ENCODE results near the gene GPSM3. TPM values are rescaled to one million over a fixed set of nuclear protein-coding genes. Genes with fewer than 3 reads are reported as not detected.
"Not testable (repeated sequence)": the region's sequence is repeated elsewhere in the genome, so short reads cannot be mapped to it uniquely, and the experiment has no call there.

The GPSM3 gene
- total and polyA plus RNA-seq, 2 donors = 2.2 to 12.8 TPM

DNA sequence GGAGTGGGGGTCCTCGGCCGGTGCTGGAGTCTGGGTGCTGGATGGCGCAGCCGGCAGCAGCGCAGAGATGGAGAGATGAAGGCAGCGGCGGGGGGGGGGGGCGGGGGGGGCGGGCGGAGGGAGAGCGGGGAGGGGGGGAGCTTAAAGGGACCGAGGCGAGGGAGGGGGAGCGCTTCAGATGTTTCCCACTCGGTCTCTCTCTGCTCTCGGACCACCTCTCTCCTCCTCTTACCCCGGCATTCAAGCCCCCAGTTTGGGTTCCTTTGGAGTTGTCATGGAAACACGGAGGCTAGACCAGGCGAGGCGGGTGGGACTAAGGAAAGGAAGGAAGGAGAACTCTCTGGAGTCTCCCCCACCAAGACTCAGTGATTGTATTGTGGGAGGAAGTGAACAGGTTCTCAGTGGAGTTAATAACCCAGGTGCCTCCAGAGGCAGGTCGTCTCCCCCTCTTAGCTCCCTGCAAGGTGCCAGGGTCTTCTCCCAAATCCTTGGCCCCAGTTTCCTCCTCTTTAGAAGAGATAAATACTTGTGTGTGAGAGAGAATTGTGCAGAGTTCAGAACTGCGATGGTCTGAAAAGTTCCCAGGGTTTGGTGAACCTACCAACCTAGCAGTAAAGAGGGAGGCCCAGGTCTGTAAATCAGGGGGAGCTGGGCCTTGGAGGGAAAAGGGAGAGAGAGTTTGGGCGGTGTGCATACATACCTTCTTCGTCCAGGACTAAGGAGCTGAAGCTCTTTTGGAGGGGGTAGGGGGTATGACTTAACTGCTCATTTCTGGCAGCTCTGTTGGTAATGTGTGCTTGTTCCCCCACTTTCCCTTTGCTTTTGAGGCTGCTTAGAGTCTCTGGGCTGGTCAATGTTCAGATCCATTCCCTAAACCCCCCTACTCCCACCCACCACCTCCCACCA is 40.3 kb downstream of the GPSM3 start, which contains the start of gene PRRT1:
Gene PRRT1, minus strand, starts transcription at position 77 of the 906 bp plus-strand sequence. CDS start 112 bp downstream, outside the sequence.
- no peaks in the 10 kb centered on the region for H3K4me1 ChIP-seq (ENCODE audit: insufficient read depth)
- WGBS = 16% methylated on average over 18 of the region's 24 CpGs
- no peak for DNase-seq (ENCODE audit: extremely low spot score)

DNA sequence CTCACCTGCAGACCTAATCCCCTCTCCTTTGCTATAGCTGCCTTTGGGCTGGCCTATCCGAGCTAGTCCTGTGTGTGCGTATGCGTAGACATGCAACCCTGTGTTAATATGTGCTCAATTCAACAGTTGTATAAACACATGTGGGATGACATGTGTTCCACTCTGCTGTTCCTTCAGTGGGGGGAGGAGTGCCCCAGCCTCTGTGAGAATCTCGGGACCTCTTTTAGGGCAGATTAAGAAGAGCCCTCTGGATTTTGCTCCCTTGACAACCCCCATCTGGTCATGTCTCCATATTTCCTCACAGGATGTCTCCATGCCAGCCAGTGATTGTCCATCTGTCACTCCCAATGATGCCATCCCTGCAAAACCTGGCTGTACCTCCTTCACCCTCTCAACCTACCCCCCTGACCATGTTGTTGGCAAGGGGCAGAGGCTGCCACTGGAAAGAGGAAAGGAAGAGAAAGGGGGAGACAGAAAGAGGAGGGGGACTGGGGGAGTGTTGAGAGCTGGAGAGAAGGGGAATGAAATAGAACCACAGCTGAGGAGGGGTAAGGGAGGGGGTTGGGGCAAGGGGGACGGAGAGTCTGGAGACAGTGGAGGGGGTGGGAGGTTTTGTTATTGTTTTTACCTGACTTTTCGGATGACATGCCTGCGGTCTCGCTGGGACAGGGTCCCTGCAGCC is 41.1 kb downstream of the GPSM3 start:
- H3K36me3 ChIP-seq (ENCODE audit: insufficient read depth) = no peaks in the 10 kb centered on the region
- H3K4me3 ChIP-seq (ENCODE audit: low read depth, low read length) = peak overlapping the region; percentile 43
- no peak for DNase-seq (ENCODE audit: extremely low spot score)
- H3K27ac ChIP-seq (ENCODE audit: low read depth) = no peak overlapping the region
- WGBS = 35% methylated on average over 8 of the region's 8 CpGs
- no peaks in the 10 kb centered on the region for H3K4me1 ChIP-seq (ENCODE audit: insufficient read depth)

More for the DNA sequence above, 40.3 kb downstream of the GPSM3 start, which contains the start of gene PRRT1:
- Histone ChIP-seq H3K27ac (ENCODE audit: low read depth) (peak within 1 kb of the TSS; percentile 76), H3K36me3 (ENCODE audit: insufficient read depth) (no peaks in the 10 kb centered on the region), H3K4me3 (ENCODE audit: low read depth, low read length) (peak within 1 kb of the TSS; percentile 65)

DNA sequence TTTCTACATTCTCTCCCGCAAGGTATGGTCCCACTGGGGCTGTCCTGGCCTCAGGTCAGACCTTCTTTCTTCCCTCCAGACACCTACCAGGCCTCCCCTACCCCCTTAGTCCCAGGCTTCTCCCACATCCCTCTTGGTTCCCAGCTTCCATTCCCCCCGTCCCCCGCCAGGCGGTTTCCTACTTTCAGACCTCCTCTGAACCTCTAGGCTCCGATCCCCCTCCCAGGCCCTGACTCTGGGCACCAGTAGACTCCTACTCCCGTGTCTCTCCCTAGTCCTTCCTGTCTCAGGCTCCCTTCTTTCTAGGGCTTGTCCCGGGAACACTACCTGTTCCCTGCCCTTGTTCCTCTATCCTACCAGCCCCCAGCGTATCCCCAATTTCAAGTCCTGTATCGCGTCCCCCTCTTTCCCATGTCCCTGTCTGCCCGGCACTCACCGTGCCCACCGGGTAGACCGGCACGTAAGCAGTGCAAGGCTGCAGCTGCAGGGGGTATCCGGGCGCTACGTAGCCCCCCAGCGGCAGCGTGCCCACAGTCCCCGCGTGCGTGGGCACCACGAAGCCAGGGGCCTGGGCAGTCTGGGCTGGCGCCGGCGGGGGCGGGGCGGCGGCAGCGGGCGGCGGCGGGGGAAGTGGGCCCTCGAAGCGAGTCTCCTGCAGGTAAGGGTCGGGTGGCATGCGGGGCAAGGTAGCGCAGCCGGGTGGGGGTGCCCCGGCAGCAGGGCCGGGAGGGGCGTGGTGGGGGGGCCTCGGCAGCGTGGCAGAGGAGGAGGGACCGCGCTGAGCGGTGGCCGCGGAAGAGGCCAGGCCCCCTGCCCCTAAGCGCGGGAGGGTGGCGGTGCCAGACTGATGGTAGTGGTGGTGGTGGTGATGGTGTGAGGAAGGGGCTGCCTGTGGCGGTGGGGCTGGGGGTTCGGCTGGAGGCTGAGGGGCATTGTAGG is 42.2 kb downstream of the GPSM3 start:
- DNase-seq (ENCODE audit: extremely low spot score) = no peak
- H3K4me1 ChIP-seq (ENCODE audit: insufficient read depth) = no peaks in the 10 kb centered on the region
- WGBS = 50% methylated on average over 55 of the region's 55 CpGs
- H3K27ac ChIP-seq (ENCODE audit: low read depth) = no peak overlapping the region
- H3K4me3 ChIP-seq (ENCODE audit: low read depth, low read length) = no peak overlapping the region
- no peaks in the 10 kb centered on the region for H3K36me3 ChIP-seq (ENCODE audit: insufficient read depth)

DNA sequence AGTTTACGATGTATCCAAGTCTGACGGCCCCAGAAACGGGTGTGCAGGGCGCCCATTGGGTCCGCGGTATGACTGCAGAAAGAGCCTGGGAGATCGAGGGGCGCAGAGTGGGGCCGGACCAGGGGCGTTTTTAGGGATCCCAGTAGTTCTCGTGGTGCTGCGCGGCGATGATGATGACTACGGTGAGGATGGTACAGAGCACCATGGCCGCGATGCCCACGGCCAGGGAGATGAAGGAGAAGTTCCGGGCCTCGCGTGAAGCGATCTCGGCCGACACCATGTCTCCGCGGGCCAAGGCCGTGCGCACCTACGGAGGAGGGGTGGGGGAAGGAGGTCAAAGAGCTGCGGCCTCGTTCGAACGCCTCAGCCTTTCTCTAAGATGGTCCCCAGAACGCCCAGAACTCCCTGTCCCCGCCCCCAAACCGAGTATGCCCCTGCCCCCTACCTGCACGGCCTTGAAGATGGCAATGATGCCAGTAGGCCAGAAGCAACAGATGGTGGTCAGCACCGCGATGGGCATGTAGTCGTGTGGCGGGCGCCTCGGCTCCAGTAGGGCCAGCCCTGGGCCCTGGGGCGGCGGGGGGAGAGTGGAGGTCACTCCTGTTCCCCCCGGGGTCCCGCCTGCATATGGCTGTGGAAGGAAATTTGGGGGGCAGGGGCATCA is 43.2 kb downstream of the GPSM3 start:
- no peak overlapping the region for H3K27ac ChIP-seq (ENCODE audit: low read depth)
- no peaks in the 10 kb centered on the region for H3K4me1 ChIP-seq (ENCODE audit: insufficient read depth)
- no peak for DNase-seq (ENCODE audit: extremely low spot score)
- H3K36me3 ChIP-seq (ENCODE audit: insufficient read depth) = no peaks in the 10 kb centered on the region
- H3K4me3 ChIP-seq (ENCODE audit: low read depth, low read length) = no peak overlapping the region
- WGBS = 68% methylated on average over 47 of the region's 47 CpGs

DNA sequence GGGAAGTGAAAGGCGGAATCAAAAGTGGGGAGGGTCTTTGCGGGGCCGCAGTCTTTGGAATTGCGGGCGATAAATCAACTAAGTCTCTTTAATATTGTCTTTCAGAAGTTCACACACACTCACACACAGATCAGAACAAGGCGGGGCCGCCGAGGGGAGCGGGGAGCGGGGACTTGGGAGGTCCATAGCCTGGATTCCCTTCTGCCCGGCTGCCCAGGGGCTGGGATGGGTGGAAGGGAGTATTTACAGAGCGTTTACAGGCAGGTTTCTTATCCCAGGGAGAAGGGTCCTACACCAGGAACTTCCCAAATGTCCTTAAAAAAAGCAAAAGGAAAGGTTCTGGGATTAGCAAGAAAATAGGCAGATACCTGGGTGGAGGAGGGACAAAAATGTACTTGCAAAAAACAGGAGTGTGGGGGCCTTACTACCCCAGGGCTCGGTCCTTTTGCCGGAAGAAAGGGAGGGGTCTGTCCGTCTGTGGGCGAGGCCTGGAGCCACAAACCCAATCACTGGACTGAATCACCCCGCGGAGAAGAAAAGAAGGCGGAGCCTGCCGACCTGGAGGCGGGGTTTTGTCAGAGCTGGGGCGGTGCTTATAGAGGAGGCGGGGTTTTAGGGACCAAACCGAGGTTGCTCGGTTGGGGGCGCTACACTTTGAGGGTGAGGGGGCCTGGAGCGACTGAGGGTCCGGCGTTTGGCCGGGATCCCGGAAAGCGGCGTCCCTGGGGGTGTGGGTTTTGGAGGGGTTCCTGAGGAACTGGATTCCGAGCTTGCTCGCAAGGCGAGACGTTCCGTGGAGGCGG is 44.0 kb downstream of the GPSM3 start:
- WGBS = 46% methylated on average over 39 of the region's 39 CpGs
- Histone ChIP-seq H3K27ac (ENCODE audit: low read depth) (no peak overlapping the region), H3K4me3 (ENCODE audit: low read depth, low read length) (no peak overlapping the region), H3K36me3 (ENCODE audit: insufficient read depth) (no peaks in the 10 kb centered on the region), H3K4me1 (ENCODE audit: insufficient read depth) (no peaks in the 10 kb centered on the region)
- no peak for DNase-seq (ENCODE audit: extremely low spot score)

DNA sequence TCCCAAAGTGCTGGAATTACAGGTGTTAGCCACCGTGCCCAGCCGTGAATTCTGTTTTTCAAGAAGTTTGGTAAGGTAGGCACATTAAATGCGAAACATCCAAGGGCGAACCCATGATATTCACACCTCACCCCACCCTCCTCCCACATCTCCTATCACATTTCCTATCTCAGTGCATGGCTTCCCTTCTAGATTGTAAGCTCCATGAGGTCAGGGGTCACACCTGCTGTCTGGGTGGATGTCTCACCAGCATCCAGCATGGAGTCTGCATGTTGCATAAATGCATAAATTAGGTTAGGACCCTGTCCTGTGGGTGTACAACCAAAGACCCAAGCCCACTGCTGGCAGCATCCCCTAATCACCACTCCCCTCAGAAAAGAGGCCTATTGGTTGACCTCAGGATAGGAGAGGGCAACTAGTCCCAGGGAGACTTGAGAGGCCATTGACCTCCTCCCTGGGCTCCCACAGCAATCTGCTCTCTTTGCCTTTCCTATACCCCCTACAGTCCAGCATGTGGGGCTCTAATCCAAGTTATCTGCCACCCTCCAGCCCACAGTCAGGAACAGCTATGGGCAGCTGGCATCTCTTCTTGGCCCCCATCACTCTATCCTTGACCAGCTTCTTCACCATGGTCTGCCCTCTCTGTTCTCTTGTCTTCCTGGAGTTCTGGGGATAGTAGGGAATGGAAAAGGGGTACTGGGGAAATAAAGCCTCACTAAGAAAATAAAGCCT is 44.9 kb downstream of the GPSM3 start:
- Histone ChIP-seq H3K36me3 (ENCODE audit: insufficient read depth) (no peaks in the 10 kb centered on the region), H3K27ac (ENCODE audit: low read depth) (no peak overlapping the region), H3K4me1 (ENCODE audit: insufficient read depth) (no peaks in the 10 kb centered on the region), H3K4me3 (ENCODE audit: low read depth, low read length) (no peak overlapping the region)
- 92% methylated on average over 4 of the region's 4 CpGs for WGBS
- no peak for DNase-seq (ENCODE audit: extremely low spot score)

DNA sequence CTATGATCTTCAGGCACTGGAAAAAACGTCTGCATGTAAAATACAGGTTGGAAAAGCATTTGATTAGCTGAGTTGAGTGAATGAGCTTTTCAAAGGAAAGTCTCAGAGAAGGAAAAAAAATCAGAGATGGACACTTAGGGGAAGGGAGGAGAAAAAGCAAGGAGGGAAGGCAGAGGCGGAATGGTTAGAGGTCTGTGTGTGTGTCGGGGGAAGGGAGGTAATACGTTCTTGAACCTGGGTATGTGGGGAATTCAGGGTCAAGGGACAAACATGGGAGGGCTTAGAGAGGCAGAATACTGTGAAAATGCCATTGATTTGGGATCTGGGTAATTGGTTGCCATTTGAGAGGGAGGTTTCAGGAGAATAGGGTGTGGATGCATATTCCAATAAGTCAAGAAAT is 45.8 kb downstream of the GPSM3 start:
- Histone ChIP-seq H3K36me3 (ENCODE audit: insufficient read depth) (no peaks in the 10 kb centered on the region), H3K4me3 (ENCODE audit: low read depth, low read length) (no peak overlapping the region), H3K27ac (ENCODE audit: low read depth) (no peak overlapping the region), H3K4me1 (ENCODE audit: insufficient read depth) (no peaks in the 10 kb centered on the region)
- 36% methylated on average over 4 of the region's 4 CpGs for WGBS
- DNase-seq (ENCODE audit: extremely low spot score) = no peak

DNA sequence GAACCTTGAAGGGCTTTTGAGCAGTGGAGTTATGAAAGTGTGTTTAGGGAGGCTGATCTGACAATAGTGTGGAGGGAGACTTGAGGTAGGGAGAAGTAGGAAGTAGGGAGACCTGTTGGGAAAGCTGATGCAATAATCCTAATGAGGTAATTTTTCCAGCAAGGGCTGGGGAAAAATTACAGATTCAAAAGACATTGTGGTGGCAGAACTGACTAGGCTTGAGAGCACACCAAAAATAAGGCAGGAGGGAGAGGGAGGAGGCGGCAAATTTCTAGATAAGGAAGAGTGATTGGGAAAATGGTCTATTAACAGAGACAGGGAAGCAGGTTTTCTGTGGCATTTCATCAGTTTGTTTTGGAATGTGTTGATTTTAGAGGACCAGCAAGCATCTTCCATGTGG is 46.2 kb downstream of the GPSM3 start:
- Histone ChIP-seq H3K27ac (ENCODE audit: low read depth) (no peak overlapping the region), H3K4me1 (ENCODE audit: insufficient read depth) (no peaks in the 10 kb centered on the region), H3K36me3 (ENCODE audit: insufficient read depth) (no peaks in the 10 kb centered on the region), H3K4me3 (ENCODE audit: low read depth, low read length) (no peak overlapping the region)
- no peak for DNase-seq (ENCODE audit: extremely low spot score)
- whole genome bisulfite sequencing = 68% methylated on average over 1 of the region's 1 CpG

DNA sequence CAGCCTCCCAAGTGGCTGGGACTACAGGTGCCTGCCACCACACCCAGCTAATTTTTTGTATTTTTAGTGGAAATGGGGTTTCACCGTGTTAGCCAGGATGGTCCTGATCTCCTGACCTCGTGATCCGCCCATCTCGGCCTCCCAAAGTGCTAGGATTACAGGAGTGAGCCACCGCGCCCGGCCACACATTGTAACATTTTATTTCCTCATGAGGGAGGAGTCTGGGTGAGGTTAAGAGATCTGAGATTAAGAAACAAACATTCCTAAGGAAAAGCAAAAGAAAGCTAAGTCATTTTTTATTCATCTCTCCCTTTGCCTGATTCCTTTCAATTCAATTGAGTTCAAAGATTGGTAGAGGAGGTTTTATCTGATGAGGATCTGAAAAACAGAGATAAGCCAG is 48.2 kb downstream of the GPSM3 start:
- H3K36me3 ChIP-seq (ENCODE audit: insufficient read depth); H3K27ac ChIP-seq (ENCODE audit: low read depth); H3K4me3 ChIP-seq (ENCODE audit: low read depth, low read length); DNase-seq (ENCODE audit: extremely low spot score); H3K4me1 ChIP-seq (ENCODE audit: insufficient read depth): not testable (repeated sequence)
- WGBS = 67% methylated on average over 7 of the region's 7 CpGs

Data from urinary bladder (tissue), 4 donors.